Left lung (tissue), 10 donors: ENCODE data around the gene RNH1. TPM values are rescaled to one million over a fixed set of nuclear protein-coding genes. Genes with fewer than 3 reads are reported as not detected.

ENCODE experiments used
- ATAC-seq: fragments of 200-7000 bp; cut with Tn5 transposase; one replicate; pipeline ENCODE4 v1.9.1; 2020; ENCODE audit warnings: moderate library complexity
- DNase-seq, 4 donors: peaks; one replicate each; pipeline ENCODE4 v3.0.0-alpha.2; 2013 to 2020
- H3K27ac ChIP-seq, 2 donors: fragments of 200-600 bp; sonication (generic) in 1 of 2; one replicate each; pipeline versions ENCODE4 v1.5.0 to v1.8.0; 2020 to 2021
- H3K27me3 ChIP-seq, 2 donors: fragments of 200-600 bp; sonication (generic) in 1 of 2; one replicate each; pipeline versions ENCODE4 v1.5.0 to v1.8.0; 2020 to 2021
- H3K36me3 ChIP-seq, 2 donors: fragments of 200-600 bp; sonication (generic) in 1 of 2; one replicate each; pipeline versions ENCODE4 v1.5.0 to v1.8.0; 2020 to 2021
- H3K4me1 ChIP-seq, 2 donors: fragments of 200-600 bp; one replicate each; pipeline ENCODE4 v1.8.0; 2021
- H3K4me3 ChIP-seq, 2 donors: fragments of 200-600 bp; sonication (generic) in 1 of 2; one replicate each; pipeline versions ENCODE4 v1.5.0 to v1.8.0; 2020 to 2021; ENCODE audit warnings: mild to moderate bottlenecking in 1 of 2
- H3K9me3 ChIP-seq, 2 donors: fragments of 200-600 bp; sonication (generic) in 1 of 2; one replicate each; pipeline versions ENCODE4 v1.5.0 to v1.8.0; 2020 to 2021
- intact Hi-C, 2 donors: fragments of 100-400 bp; cut with DNase I; formaldehyde crosslinking; loops; one replicate each; pipeline versions ENCODE4 v1.11.2 to v1.14.2; 2022
- polyA plus RNA-seq, 6 donors: library from polyadenylated mRNA; unstranded; fragments of 120-200 nt; gene quantifications; one replicate each; pipeline ENCODE4 v1.2.1, GENCODE V29; 2013; ENCODE audit not compliant: insufficient read length in 6 of 6
- total RNA-seq, 2 donors: library from RNA; stranded (reverse); fragmentation: NEBNext Ultra II Directional; extraction: Animal tissue kit (Norgen Biotek cat#: 25700); gene quantifications; one replicate each; pipeline ENCODE4 v1.2.1, GENCODE V29; 2021
- TF ChIP-seq, protein P1 (sequence below), 2 donors: fragments of 200-600 bp; sonication (generic) in 1 of 2; IDR thresholded peaks; one replicate each; pipeline versions ENCODE4 v1.5.0 to v1.8.0; 2021; ENCODE audit warnings: antibody characterized with exemption in 2 of 2
- donor health status: DM: no; HTN: yes; CAD: no.
- donor health status: DM: no; HTN: no; CAD: no.

Gene RNH1
- total and polyA plus RNA-seq, 8 donors, result 69.3 to 243 (median 91.2) TPM

GRCh38 chr11:528166-528814, 21.2 kb upstream of the RNH1 start:
- no peak overlapping the region for H3K27ac ChIP-seq
- DNase-seq (no peak), ATAC-seq (no peak)
- TF ChIP-seq, protein P1, sequence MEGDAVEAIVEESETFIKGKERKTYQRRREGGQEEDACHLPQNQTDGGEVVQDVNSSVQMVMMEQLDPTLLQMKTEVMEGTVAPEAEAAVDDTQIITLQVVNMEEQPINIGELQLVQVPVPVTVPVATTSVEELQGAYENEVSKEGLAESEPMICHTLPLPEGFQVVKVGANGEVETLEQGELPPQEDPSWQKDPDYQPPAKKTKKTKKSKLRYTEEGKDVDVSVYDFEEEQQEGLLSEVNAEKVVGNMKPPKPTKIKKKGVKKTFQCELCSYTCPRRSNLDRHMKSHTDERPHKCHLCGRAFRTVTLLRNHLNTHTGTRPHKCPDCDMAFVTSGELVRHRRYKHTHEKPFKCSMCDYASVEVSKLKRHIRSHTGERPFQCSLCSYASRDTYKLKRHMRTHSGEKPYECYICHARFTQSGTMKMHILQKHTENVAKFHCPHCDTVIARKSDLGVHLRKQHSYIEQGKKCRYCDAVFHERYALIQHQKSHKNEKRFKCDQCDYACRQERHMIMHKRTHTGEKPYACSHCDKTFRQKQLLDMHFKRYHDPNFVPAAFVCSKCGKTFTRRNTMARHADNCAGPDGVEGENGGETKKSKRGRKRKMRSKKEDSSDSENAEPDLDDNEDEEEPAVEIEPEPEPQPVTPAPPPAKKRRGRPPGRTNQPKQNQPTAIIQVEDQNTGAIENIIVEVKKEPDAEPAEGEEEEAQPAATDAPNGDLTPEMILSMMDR (IDR thresholded peaks at IDR 0.05), result no peak
- no peaks in the 10 kb centered on the region for H3K27me3 ChIP-seq
- intact Hi-C loops, result no loop called here
- peaks cover 0 to 2% of the 10 kb centered on the region in 2 donors for H3K4me1 ChIP-seq
- peaks cover 0 to 27% of the 10 kb centered on the region in 2 donors for H3K36me3 ChIP-seq
- no peak overlapping the region for H3K4me3 ChIP-seq
- no peaks in the 10 kb centered on the region for H3K9me3 ChIP-seq

GRCh38 chr11:526192-526591, 19.1 kb upstream of the RNH1 start:
- H3K36me3 ChIP-seq, result peaks cover 0 to 6% of the 10 kb centered on the region in 2 donors
- H3K9me3 ChIP-seq, result no peaks in the 10 kb centered on the region
- no peaks in the 10 kb centered on the region for H3K27me3 ChIP-seq
- intact Hi-C loops, result no loop called here
- no peaks in the 10 kb centered on the region for H3K4me1 ChIP-seq
- no peak overlapping the region for H3K4me3 ChIP-seq
- peak in 1 of 4 donors; percentile 29 for DNase-seq
- TF ChIP-seq, protein P1 (IDR thresholded peaks at IDR 0.05), result no peak
- H3K27ac ChIP-seq, result no peak overlapping the region
- no peak for ATAC-seq

DNA sequence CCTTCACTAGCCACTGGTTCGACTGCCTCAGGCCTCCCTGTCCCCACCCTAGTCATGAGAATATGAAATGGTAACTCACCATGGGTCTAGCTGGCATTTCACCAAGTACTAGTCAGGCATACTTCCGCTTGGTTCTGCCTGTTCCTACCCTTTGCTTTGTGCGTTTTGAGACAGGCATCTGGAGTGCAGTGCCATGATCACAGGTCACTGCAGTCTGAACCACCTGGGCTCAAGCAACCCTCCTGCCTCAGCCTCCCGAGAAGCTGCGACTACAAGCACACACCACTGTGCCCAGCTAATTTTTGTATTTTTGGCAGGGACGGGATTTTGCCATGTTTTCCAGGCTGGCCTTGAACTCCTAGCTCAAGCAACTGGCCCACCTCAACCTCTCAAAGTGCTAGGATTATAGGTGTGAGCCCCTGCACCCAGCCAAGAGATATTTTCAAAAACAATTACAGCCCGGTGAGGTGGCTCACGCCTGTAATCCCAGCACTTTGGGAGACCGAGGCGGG, 14.2 kb upstream of the RNH1 start:
- peaks cover 0 to 6% of the 10 kb centered on the region in 2 donors for H3K9me3 ChIP-seq
- no peak overlapping the region for H3K27ac ChIP-seq
- TF ChIP-seq, protein P1 (IDR thresholded peaks at IDR 0.05), result no peak
- no peak overlapping the region for H3K4me3 ChIP-seq
- intact Hi-C loops, result no loop called here
- H3K4me1 ChIP-seq, result peaks cover 0 to 9% of the 10 kb centered on the region in 2 donors
- H3K36me3 ChIP-seq, result no peaks in the 10 kb centered on the region
- no peaks in the 10 kb centered on the region for H3K27me3 ChIP-seq
- ATAC-seq (no peak), DNase-seq (no peak)

DNA sequence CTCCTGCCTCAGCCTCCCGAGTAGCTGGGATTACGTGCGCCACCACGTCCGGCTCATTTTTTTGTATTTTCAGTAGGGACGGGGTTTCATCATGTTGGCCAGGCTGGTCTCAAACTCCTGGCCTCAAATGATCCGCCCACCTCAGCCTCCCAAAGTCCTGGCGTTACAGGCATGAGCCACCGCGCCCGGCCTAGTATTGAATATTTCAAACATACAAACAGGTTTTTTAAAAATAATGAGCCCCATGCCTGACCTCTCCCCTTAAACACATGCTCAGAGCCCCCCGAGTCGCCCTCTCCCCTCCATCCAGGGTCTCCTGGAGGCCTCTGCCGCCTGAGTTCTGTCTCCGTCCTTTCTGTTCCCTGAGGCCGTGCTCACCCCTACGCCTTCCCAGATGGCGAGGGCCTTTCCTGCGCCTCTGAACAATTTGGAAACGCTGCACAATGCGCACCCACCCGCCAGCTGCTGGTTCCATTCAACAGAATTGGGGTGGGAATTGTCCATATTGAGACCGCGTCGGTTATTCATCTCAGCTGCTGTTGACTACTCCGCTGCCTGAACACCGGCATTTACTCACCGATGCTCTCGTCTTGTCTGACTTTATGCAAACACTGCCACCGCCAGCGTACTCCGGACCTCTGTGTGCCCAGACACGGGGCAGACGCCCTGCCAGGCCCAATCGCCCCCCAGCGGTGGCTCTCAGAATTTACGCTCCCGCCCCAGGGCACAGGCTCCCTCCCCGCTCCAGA, 13.6 kb upstream of the RNH1 start:
- TF ChIP-seq, protein P1 (IDR thresholded peaks at IDR 0.05), result no peak
- peaks cover 0 to 8% of the 10 kb centered on the region in 2 donors for H3K9me3 ChIP-seq
- no peaks in the 10 kb centered on the region for H3K27me3 ChIP-seq
- no peak for ATAC-seq
- DNase-seq, result peak in 2 of 4 donors; percentile 31 to 75
- H3K36me3 ChIP-seq, result no peaks in the 10 kb centered on the region
- intact Hi-C loops, result no loop called here
- H3K4me1 ChIP-seq, result peaks cover 0 to 9% of the 10 kb centered on the region in 2 donors
- H3K27ac ChIP-seq, result no peak overlapping the region
- H3K4me3 ChIP-seq, result no peak overlapping the region
